GM18526 (cell line): ENCODE results near the gene CEP152.

Source experiments
- POLR2A ChIP-seq: IDR thresholded peaks from 3 replicates; pipeline ENCODE4 v1.6.1; 2011; ENCODE audit not compliant: insufficient read length; ENCODE audit errors: extremely low read depth

The CEP152 gene

DNA sequence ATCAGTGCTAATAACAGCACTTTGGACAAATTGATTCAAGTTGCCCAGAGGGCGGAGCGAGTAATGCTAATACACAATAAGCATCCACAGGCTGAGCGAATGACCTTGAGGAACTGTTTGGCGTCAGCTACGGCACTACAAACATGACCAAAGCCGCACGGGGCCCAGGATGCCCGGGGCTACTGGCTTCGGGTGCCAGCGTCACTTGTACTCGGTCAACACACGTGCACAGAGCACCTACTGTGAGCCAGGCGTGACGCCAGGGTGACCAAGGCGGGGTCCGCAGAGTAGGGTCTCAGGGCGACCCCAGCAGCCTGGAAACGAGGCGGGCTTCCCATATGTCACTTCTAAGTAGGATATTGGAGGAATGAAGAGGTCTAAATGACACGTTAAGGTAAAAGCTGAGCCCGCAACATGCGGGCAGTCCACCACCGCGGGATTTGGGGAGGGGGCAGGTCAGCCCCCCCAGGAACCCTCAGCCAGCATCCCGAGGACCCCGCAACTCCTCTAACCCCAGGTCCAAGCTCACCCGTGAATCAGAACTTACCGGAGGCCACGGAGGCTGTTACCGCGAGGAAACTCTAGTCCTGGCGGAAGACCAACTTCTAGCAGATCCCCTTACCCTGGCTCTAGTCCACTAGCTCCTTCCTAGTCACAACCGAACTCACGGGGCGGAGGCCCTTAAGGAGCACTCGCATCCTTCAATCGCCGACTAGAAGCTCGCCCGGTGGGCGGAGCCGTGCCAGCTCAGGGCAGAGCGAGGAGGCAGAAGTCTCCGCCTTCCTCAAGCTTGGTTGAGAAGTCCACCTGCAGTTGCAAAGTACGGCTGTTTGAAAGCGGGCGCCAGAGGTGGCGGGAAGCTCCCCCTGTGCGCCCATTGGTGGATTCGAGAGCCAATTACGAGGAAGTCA lies at the start of gene CEP152:
Gene CEP152, minus strand, starts transcription at position 656 of the 911 bp plus-strand sequence. CDS start 5,420 bp downstream, outside the sequence.
- TF ChIP-seq POLR2A = peak; percentile 61

DNA sequence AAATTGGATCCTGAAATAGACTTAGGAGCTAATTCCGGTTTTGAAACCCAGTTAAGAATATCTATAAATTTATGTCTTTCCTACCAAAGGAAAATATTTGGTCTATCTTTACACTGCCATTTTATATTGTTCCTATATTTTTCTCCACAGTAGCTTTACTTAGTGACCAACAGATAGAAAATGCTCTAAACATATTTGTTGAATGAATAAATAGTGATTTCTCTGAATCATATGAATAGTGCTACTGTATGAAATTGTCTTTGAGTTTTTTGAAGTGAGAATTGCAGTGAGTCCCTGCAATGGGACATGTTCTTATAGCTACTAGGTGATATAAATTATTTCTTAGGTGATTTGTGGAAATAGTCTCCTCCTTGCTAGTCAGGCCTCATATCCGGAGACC lies 48.6 kb upstream of the CEP152 start:
- TF ChIP-seq POLR2A = no peak

GRCh38 chr15:48858401-48858800 lies 47.5 kb upstream of the CEP152 start:
- TF ChIP-seq POLR2A = no peak

DNA sequence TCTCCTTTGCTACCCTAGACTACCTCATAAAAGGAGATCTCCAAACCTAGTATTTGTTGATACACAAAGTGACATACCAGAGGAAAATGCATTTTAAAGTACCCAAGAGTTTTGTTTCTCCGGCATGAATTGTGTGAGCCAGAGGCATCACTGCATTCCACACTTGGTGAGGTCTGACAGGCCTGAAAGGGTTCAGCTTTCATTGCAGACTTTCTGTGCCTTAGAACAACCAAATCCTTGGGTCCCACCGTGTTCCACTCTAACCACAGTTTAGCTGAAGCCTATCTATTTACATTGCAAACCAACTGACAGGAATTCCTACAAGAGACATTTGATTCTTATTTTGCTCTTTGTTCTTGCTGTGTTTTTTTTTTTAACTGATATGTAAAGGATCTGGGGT lies 46.1 kb upstream of the CEP152 start:
- no peak for TF ChIP-seq POLR2A

GRCh38 chr15:48855501-48856440 lies 44.9 kb upstream of the CEP152 start:
- TF ChIP-seq POLR2A = no peak

GRCh38 chr15:48851956-48852355 lies 41.1 kb upstream of the CEP152 start:
- TF ChIP-seq POLR2A = no peak

GRCh38 chr15:48850648-48851047 lies 39.8 kb upstream of the CEP152 start:
- no peak for TF ChIP-seq POLR2A

DNA sequence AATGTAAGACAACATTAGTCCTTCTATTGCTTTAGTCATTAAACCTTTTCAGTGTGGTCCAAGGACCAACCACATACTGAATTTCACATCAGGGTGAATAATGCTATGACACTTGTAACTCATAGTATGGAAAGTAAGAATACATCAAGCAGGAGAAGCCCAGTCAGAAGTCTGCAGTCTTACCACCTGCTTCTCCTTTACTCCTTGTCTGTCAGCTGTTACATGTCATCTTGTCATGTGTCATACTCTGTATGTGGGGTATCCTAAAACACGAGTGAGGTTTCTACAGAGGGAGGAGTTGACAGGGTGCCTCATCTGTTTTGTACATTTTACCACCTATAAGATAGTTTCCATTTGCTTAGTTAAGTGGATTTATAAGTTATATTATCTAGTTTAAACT lies 34.3 kb upstream of the CEP152 start:
- no peak for TF ChIP-seq POLR2A

- no peak for TF ChIP-seq POLR2A
Measured at GRCh38 chr15:48842501-48842900, 31.6 kb upstream of the CEP152 start.

GRCh38 chr15:48834756-48835155 lies 23.9 kb upstream of the CEP152 start:
- no peak for TF ChIP-seq POLR2A

- TF ChIP-seq POLR2A = no peak
Measured at GRCh38 chr15:48833526-48834239, 22.8 kb upstream of the CEP152 start.

DNA sequence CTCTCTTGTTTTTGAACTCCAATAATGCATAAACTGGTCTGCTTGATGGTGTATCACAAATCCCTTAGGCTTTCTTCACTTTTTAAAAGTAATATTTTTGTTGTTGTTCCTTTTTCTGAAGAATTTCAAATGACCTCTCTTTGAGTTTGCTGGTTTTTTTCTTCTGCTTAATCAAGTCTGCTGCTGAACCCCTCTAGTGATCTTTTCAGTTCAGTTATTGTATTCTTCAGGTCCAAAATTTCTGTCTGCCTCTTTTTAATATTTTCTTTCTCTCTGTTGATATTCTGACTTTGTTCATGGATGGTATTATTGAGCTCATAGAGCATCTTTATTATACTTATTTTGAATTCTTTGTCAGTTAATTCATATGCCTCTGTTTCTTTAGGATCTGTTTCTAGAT lies 21.8 kb upstream of the CEP152 start:
- TF ChIP-seq POLR2A = no peak

- TF ChIP-seq POLR2A = no peak
Measured at GRCh38 chr15:48828906-48829305, 18.0 kb upstream of the CEP152 start.

- TF ChIP-seq POLR2A = no peak
Measured at GRCh38 chr15:48828471-48828870, 17.6 kb upstream of the CEP152 start.

DNA sequence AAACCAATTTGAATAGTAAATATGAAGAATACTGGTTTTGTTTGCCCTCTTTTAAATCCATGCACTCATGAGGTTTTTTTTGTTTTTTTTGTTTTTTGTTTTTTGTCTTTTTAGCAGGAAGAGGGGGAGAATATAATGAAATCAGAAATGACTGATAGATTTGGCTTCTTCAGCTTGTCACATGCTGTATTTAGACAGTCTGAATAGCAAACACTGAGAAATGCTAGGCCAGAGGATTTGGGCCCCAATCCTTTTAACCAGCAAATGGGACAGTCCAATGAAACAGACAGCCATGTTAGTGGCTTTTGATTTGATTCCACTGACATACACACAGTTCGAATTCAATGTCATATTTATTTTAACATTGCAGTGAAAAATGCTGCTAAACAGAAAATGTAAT lies 14.2 kb upstream of the CEP152 start:
- no peak for TF ChIP-seq POLR2A
